B cell (primary cell): Measurements from ENCODE around the gene FLII. TPM values are rescaled to one million over a fixed set of nuclear protein-coding genes. Genes with fewer than 3 reads are reported as not detected.

Source experiments
- ATAC-seq: fragments of 200-7000 bp; cut with Tn5 transposase; one replicate; pipeline ENCODE4 v1.10.0; 2021; ENCODE audit warnings: low read depth, mild to moderate bottlenecking, moderate number of reproducible peaks, moderate library complexity
- CTCF ChIA-PET: fragments of 350-600 bp; sonication (Branson Sonifier 250); formaldehyde crosslinking; loops from one replicate; lab custom pipeline; 2021; ENCODE audit warnings: antibody characterized with exemption, inconsistent platforms; lab: Charles Lee
- POLR2A ChIA-PET: fragments of 350-600 bp; sonication (Branson Sonifier 250); formaldehyde crosslinking; loops from one replicate; lab custom pipeline; 2021; ENCODE audit warnings: antibody characterized with exemption; lab: Charles Lee
- DNase-seq: peaks from one replicate; pipeline ENCODE4 v3.0.0; 2013
- H2AFZ ChIP-seq: 2 replicates; pipeline ENCODE4 v1.6.1; 2012; ENCODE audit warnings: mild to moderate bottlenecking, low read depth, low read length; ENCODE audit not compliant: insufficient read depth, poor library complexity, severe bottlenecking
- H3K27ac ChIP-seq, 2 donors: 1 replicate in 1 of 2; 2 replicates in 1 of 2; pipeline ENCODE4 v1.5.1; 2012 to 2013; ENCODE audit warnings: low read length in 2 of 2, mild to moderate bottlenecking in 2 of 2, moderate library complexity in 1 of 2
- H3K27me3 ChIP-seq, 4 experiments: fragments of 200-600 bp in 1 of 4; sonication (generic) in 1 of 4; replicated peaks in 1 of 4; 1 replicate in 2 of 4; 2 replicates in 2 of 4; pipeline versions ENCODE4 v1.6.1 to v1.7.0; 2013 to 2016; ENCODE audit warnings: low read length in 3 of 4, mild to moderate bottlenecking in 2 of 4, mixed read lengths in 1 of 4, moderate library complexity in 1 of 4; ENCODE audit not compliant: insufficient read depth in 4 of 4, control insufficient read depth in 3 of 4; ENCODE audit errors: control extremely low read depth in 1 of 4
- H3K36me3 ChIP-seq, 2 experiments: replicated peaks in 1 of 2; 1 replicate in 1 of 2; 2 replicates in 1 of 2; pipeline versions ENCODE4 v1.6.1 to v1.7.1; 2013; ENCODE audit warnings: low read length in 1 of 2; ENCODE audit not compliant: insufficient read depth in 2 of 2, control insufficient read depth in 1 of 2; ENCODE audit errors: control extremely low read depth in 1 of 2, extremely low read depth in 1 of 2
- H3K4me1 ChIP-seq, 2 donors: fragments of 200-600 bp in 1 of 2; sonication (generic) in 1 of 2; 1 replicate in 1 of 2; 2 replicates in 1 of 2; pipeline versions ENCODE4 v1.5.1 to v1.6.1; 2013 to 2017; ENCODE audit warnings: low read length in 2 of 2; ENCODE audit not compliant: control insufficient read depth in 2 of 2, insufficient read depth in 2 of 2
- H3K4me2 ChIP-seq: replicated peaks from 2 replicates; pipeline ENCODE3; 2012; ENCODE audit warnings: mild to moderate bottlenecking, low read depth, low read length; ENCODE audit not compliant: poor library complexity, severe bottlenecking
- H3K4me3 ChIP-seq, 5 experiments: fragments of 200-600 bp in 1 of 5; sonication (generic) in 1 of 5; 1 replicate in 3 of 5; 2 replicates in 2 of 5; pipeline versions ENCODE4 v1.5.1 to v1.7.0; 2011 to 2016; ENCODE audit warnings: low read length in 4 of 5, mild to moderate bottlenecking in 4 of 5, low read depth in 2 of 5, control low read depth in 1 of 5, moderate library complexity in 1 of 5; ENCODE audit not compliant: insufficient read depth in 1 of 5; ENCODE audit errors: control extremely low read depth in 1 of 5, extremely low read depth in 1 of 5
- H3K79me2 ChIP-seq: fragments of 200-600 bp; sonication (generic); one replicate; pipeline ENCODE4 v1.6.0; 2016; ENCODE audit warnings: low read length; ENCODE audit not compliant: control insufficient read depth, insufficient read depth
- H3K9ac ChIP-seq: fragments of 200-600 bp; sonication (generic); 2 replicates; pipeline ENCODE4 v1.6.1; 2017; ENCODE audit warnings: mild to moderate bottlenecking, low read length, moderate library complexity
- H3K9me3 ChIP-seq, 3 donors: one replicate each; pipeline versions ENCODE4 v1.6.1 to v1.7.1; 2013; ENCODE audit warnings: low read length in 2 of 3; ENCODE audit not compliant: control insufficient read depth in 2 of 3, insufficient read depth in 1 of 3; ENCODE audit errors: control extremely low read depth in 1 of 3
- H4K20me1 ChIP-seq: 2 replicates; pipeline ENCODE4 v1.6.0; 2012; ENCODE audit warnings: mild to moderate bottlenecking, low read length; ENCODE audit not compliant: insufficient read depth, control insufficient read depth, poor library complexity, severe bottlenecking
- H3K27ac Mint-ChIP-seq: one replicate; pipeline ENCODE4 v1.8.0; 2021; ENCODE audit warnings: mixed read lengths
- H3K27me3 Mint-ChIP-seq: one replicate; pipeline ENCODE4 v1.8.0; 2021; ENCODE audit warnings: mixed read lengths
- H3K4me1 Mint-ChIP-seq: one replicate; pipeline ENCODE4 v1.8.0; 2021; ENCODE audit warnings: mixed read lengths
- H3K4me3 Mint-ChIP-seq: one replicate; pipeline ENCODE4 v1.8.0; 2021; ENCODE audit warnings: mixed read lengths
- H3K9me3 Mint-ChIP-seq: one replicate; pipeline ENCODE4 v1.8.0; 2022; ENCODE audit warnings: mixed read lengths; ENCODE audit not compliant: insufficient read depth
- CTCF ChIP-seq: fragments of 200-600 bp; IDR thresholded peaks from one replicate; pipeline ENCODE4 v1.8.0; 2022; ENCODE audit warnings: antibody characterized with exemption, mild to moderate bottlenecking
- EZH2 ChIP-seq: IDR thresholded peaks from 2 replicates; pipeline ENCODE4 v1.6.1; 2012; ENCODE audit warnings: borderline replicate concordance, low read depth, mild to moderate bottlenecking, moderate library complexity, low read length; ENCODE audit not compliant: insufficient read depth, poor library complexity, severe bottlenecking
- WGBS: methylation state at CpG from one replicate; pipeline ENCODE4 v1.1.5; 2013; ENCODE audit warnings: missing lambda C conversion rate; ENCODE audit not compliant: insufficient coverage; 5-methylcytosine and 5-hydroxymethylcytosine counted together
- intact Hi-C: fragments of 100-400 bp; cut with micrococcal nuclease; formaldehyde crosslinking; loops from one replicate; pipeline ENCODE4 v1.10.0; 2022
- polyA plus RNA-seq: library from polyadenylated mRNA; depleted of rRNA; stranded (reverse); fragments of >200 nt; gene quantifications from 2 replicates; pipeline ENCODE4 v1.2.3, GENCODE V29; 2012
- total RNA-seq, 2 donors: library from RNA; stranded (reverse); fragments of 120-200 nt in 1 of 2; gene quantifications; 1 replicate in 1 of 2; 2 replicates in 1 of 2; pipeline versions ENCODE4 v1.2.3 to v1.2.4, GENCODE V29; 2013 to 2022

FLII gene
- total and polyA plus RNA-seq, 2 donors (not counting 1 experiment from before 2014, with no cell fraction given) = 357 to 531 TPM

GRCh38 chr17:18234853-18235380 is 23.6 kb downstream of the FLII start:
- Histone ChIP-seq H3K9me3 (no peaks in the 10 kb centered on the region), H2AFZ (no peak overlapping the region), H3K4me3 (no peak overlapping the region), H3K9ac (no peak overlapping the region), H3K36me3 (peaks cover 0 to 18% of the 10 kb centered on the region in 2 experiments), H3K79me2 (no peaks in the 10 kb centered on the region), H3K4me2 (no peak overlapping the region), H3K27ac (no peak overlapping the region), H4K20me1 (no peaks in the 10 kb centered on the region), H3K4me1 (no peaks in the 10 kb centered on the region), H3K27me3 (no peaks in the 10 kb centered on the region)
- POLR2A ChIA-PET = no interaction called here
- no peak overlapping the region for H3K27ac Mint-ChIP-seq
- intact Hi-C loops = no loop called here
- no peak for ATAC-seq
- no peaks in the 10 kb centered on the region for H3K9me3 Mint-ChIP-seq
- TF ChIP-seq CTCF (no peak), EZH2 (no peak)
- CTCF ChIA-PET = no interaction called here
- DNase-seq = no peak
- H3K4me3 Mint-ChIP-seq = no peak overlapping the region
- H3K27me3 Mint-ChIP-seq = no peaks in the 10 kb centered on the region
- 97% methylated on average over 21 of the region's 22 CpGs for WGBS
- no peaks in the 10 kb centered on the region for H3K4me1 Mint-ChIP-seq

GRCh38 chr17:18233803-18234518 is 24.6 kb downstream of the FLII start:
- WGBS = 96% methylated on average over 22 of the region's 22 CpGs
- Histone ChIP-seq H4K20me1 (no peaks in the 10 kb centered on the region), H3K4me2 (no peak overlapping the region), H3K9me3 (no peaks in the 10 kb centered on the region), H3K27ac (no peak overlapping the region), H3K4me3 (no peak overlapping the region), H2AFZ (no peak overlapping the region), H3K79me2 (no peaks in the 10 kb centered on the region), H3K36me3 (peaks cover 0 to 18% of the 10 kb centered on the region in 2 experiments), H3K27me3 (no peaks in the 10 kb centered on the region), H3K4me1 (no peaks in the 10 kb centered on the region), H3K9ac (no peak overlapping the region)
- CTCF ChIA-PET = no interaction called here
- Mint-ChIP-seq H3K4me1 (no peaks in the 10 kb centered on the region), H3K4me3 (no peak overlapping the region), H3K27me3 (no peaks in the 10 kb centered on the region), H3K27ac (no peak overlapping the region), H3K9me3 (no peaks in the 10 kb centered on the region)
- POLR2A ChIA-PET = no interaction called here
- DNase-seq = no peak
- ATAC-seq = no peak
- TF ChIP-seq CTCF (no peak), EZH2 (no peak)
- intact Hi-C loops = no loop called here
